ENCODE results near the gene FJX1. TPM values are rescaled to one million over a fixed set of nuclear protein-coding genes. Genes with fewer than 3 reads are reported as not detected.

Gene FJX1
- total and polyA plus RNA-seq, 2 experiments from 2014 or later: 9.4 to 16.1 TPM

- no peaks in the 10 kb centered on the region for H4K20me1 ChIP-seq (replicated peaks; ENCODE audit: insufficient read depth)
- Mint-ChIP-seq H3K27ac (no peak overlapping the region), H3K9me3 (no peaks in the 10 kb centered on the region), H3K36me3 (ENCODE audit: low read depth) (no peaks in the 10 kb centered on the region), H3K27me3 (ENCODE audit: insufficient read depth, low read depth, poor library complexity) (no peaks in the 10 kb centered on the region), H3K4me3 (no peak overlapping the region), H3K4me1 (peaks cover 18% of the 10 kb centered on the region)
- H3K4me3 ChIP-seq: no peak overlapping the region
- H3K79me2 ChIP-seq (replicated peaks; ENCODE audit: insufficient read depth): no peaks in the 10 kb centered on the region
- H3K4me2 ChIP-seq: no peak overlapping the region
- H3K4me1 ChIP-seq (ENCODE audit: insufficient read depth): peaks cover 12% of the 10 kb centered on the region; the same call in 1 of the 2 replicates
- H2AFZ ChIP-seq: no peak overlapping the region
- TF ChIP-seq NANOG (IDR thresholded peaks at IDR 0.05; ENCODE audit: borderline replicate concordance) (no peak), CREB1 (CRISPR knock-in tag; IDR thresholded peaks at IDR 0.05; ENCODE audit: low read depth) (no peak), STAT1 (IDR thresholded peaks at IDR 0.05; ENCODE audit: unreplicated experiment) (no peak), ZNF331 (CRISPR knock-in tag; IDR thresholded peaks at IDR 0.05; ENCODE audit: low read depth) (no peak), EZH2 (IDR thresholded peaks at IDR 0.05; ENCODE audit: low read depth, unreplicated experiment) (no peak), POLR2AphosphoS5 (IDR thresholded peaks at IDR 0.05; ENCODE audit: low read depth) (no peak), JUNB (IDR thresholded peaks at IDR 0.05; ENCODE audit: unreplicated experiment) (no peak), ZNF462 (CRISPR knock-in tag; IDR thresholded peaks at IDR 0.05) (no peak), EZH2phosphoT487 (IDR thresholded peaks at IDR 0.05; ENCODE audit: unreplicated experiment) (no peak), REST (IDR thresholded peaks at IDR 0.05; ENCODE audit: unreplicated experiment) (no peak), ZNF114 (CRISPR knock-in tag; IDR thresholded peaks at IDR 0.05) (no peak), ETS1 (IDR thresholded peaks at IDR 0.05) (no peak)
- no peaks in the 10 kb centered on the region for H3K9me2 ChIP-seq (ENCODE audit: insufficient read depth)
- H3K36me3 ChIP-seq (ENCODE audit: insufficient read depth): no peaks in the 10 kb centered on the region
- no peak for ATAC-seq
- no peak for DNase-seq (ENCODE audit: low spot score)
- no peaks in the 10 kb centered on the region for H3F3A ChIP-seq (replicated peaks; ENCODE audit: low read depth)
- H3K27ac ChIP-seq (ENCODE audit: low read depth): no peak overlapping the region
- no peaks in the 10 kb centered on the region for H3K27me3 ChIP-seq (ENCODE audit: insufficient read depth)
Observed at GRCh38 chr11:35610631-35611030, 7.6 kb upstream of the FJX1 start.

Measured in GM23338 (cell line).